Hepatocyte (in vitro differentiated cells): ENCODE measurements around the gene C4A.
"Not testable (repeated sequence)": the region's sequence is repeated elsewhere in the genome, so short reads cannot be mapped to it uniquely, and the experiment has no call there.

Experiments used
- CTCF ChIP-seq: fragments of 200-600 bp; sonication (generic); IDR thresholded peaks from 2 replicates; pipeline ENCODE4 v1.5.1; 2016; ENCODE audit warnings: antibody characterized with exemption, mild to moderate bottlenecking; ENCODE audit not compliant: poor library complexity
- EZH2 ChIP-seq: fragments of 200-600 bp; sonication (generic); IDR thresholded peaks from 2 replicates; pipeline ENCODE4 v1.6.1; 2016; ENCODE audit warnings: antibody characterized with exemption, mild to moderate bottlenecking, borderline replicate concordance
- EZH2phosphoT487 ChIP-seq: fragments of 200-600 bp; sonication (generic); IDR thresholded peaks from one replicate; pipeline ENCODE4 v1.6.1; 2018; ENCODE audit warnings: antibody characterized with exemption, mild to moderate bottlenecking, low read depth, moderate library complexity; ENCODE audit not compliant: unreplicated experiment, severe bottlenecking

GRCh38 chr6:31989363-31989762 lies 7.5 kb downstream of the C4A start:
- not testable (repeated sequence) for TF ChIP-seq EZH2phosphoT487, CTCF, EZH2
